IMR-90 (cell line): ENCODE measurements around the gene DBT. TPM values are rescaled to one million over a fixed set of nuclear protein-coding genes. Genes with fewer than 3 reads are reported as not detected.

Source experiments
- ATAC-seq: fragments of 200-7000 bp; cut with Tn5 transposase; 2 replicates; pipeline ENCODE4 v1.9.1; 2020; ENCODE audit warnings: low read depth, mild to moderate bottlenecking, moderate library complexity
- BruUV-seq: library from RNA; stranded (reverse); fragments of 400-500 nt; replicated peaks from 2 replicates; lab custom pipeline; 2021; lab: Mats Ljungman, UMichigan
- CTCF ChIA-PET: fragments of 300-600 bp; formaldehyde crosslinking; extraction: SDS; loops from one replicate; lab custom pipeline; 2021; ENCODE audit warnings: antibody characterized with exemption; lab: Yijun Ruan, JAX
- POLR2A ChIA-PET: fragments of 300-600 bp; sonication (Branson Sonifier 250); formaldehyde crosslinking; loops from one replicate; lab custom pipeline; 2022; ENCODE audit warnings: antibody characterized with exemption; ENCODE audit not compliant: unreplicated experiment; lab: Charles Lee
- DNase-seq: peaks from one replicate; pipeline ENCODE4 v3.0.0; 2013
- H2AFZ ChIP-seq: replicated peaks from 2 replicates; pipeline ENCODE3; 2013; ENCODE audit warnings: low read length, mild to moderate bottlenecking; ENCODE audit not compliant: poor library complexity
- H2AK5ac ChIP-seq: 2 replicates; pipeline ENCODE4 v1.6.1; 2013; ENCODE audit warnings: low read depth, low read length, inconsistent platforms
- H2AK9ac ChIP-seq: replicated peaks from 2 replicates; pipeline ENCODE3; 2013; ENCODE audit warnings: mild to moderate bottlenecking, low read depth, low read length, moderate library complexity; ENCODE audit not compliant: poor library complexity
- H2BK120ac ChIP-seq: 2 replicates; pipeline ENCODE4 v1.6.1; 2013; ENCODE audit warnings: low read depth, low read length, inconsistent platforms
- H2BK15ac ChIP-seq: 3 replicates; pipeline ENCODE4 v1.6.1; 2013; ENCODE audit warnings: low read depth, low read length, inconsistent platforms
- H2BK20ac ChIP-seq: 2 replicates; pipeline ENCODE4 v1.6.1; 2013; ENCODE audit warnings: low read depth, mild to moderate bottlenecking, inconsistent platforms, low read length, moderate library complexity
- H2BK5ac ChIP-seq: 2 replicates; pipeline ENCODE4 v1.6.1; 2013; ENCODE audit warnings: mild to moderate bottlenecking, low read depth, low read length, inconsistent platforms; ENCODE audit not compliant: poor library complexity, severe bottlenecking
- H3K14ac ChIP-seq: replicated peaks from 2 replicates; pipeline ENCODE4 v1.6.1; 2013; ENCODE audit warnings: low read depth, low read length, inconsistent platforms
- H3K18ac ChIP-seq: 2 replicates; pipeline ENCODE4 v1.6.1; 2013; ENCODE audit warnings: low read depth, low read length, control low read depth
- H3K23ac ChIP-seq: 2 replicates; pipeline ENCODE4 v1.6.1; 2013; ENCODE audit warnings: low read depth, low read length, inconsistent platforms
- H3K27ac ChIP-seq: 2 replicates; pipeline ENCODE4 v1.5.1; 2013; ENCODE audit warnings: mild to moderate bottlenecking, control low read depth, low read length; ENCODE audit not compliant: insufficient read depth
- H3K27me3 ChIP-seq: 2 replicates; pipeline ENCODE4 v1.6.1; 2013; ENCODE audit warnings: low read length; ENCODE audit not compliant: control insufficient read depth, insufficient read depth
- H3K36me3 ChIP-seq: 2 replicates; pipeline ENCODE4 v1.6.1; 2013; ENCODE audit warnings: low read length, mixed read lengths; ENCODE audit not compliant: control insufficient read depth, insufficient read depth
- H3K4ac ChIP-seq: 2 replicates; pipeline ENCODE4 v1.6.1; 2013; ENCODE audit warnings: low read depth, low read length, inconsistent platforms
- H3K4me1 ChIP-seq: 2 replicates; pipeline ENCODE4 v1.6.1; 2013; ENCODE audit warnings: low read length, mixed read lengths; ENCODE audit not compliant: control insufficient read depth, insufficient read depth
- H3K4me2 ChIP-seq: 2 replicates; pipeline ENCODE4 v1.6.1; 2013; ENCODE audit warnings: low read depth, mild to moderate bottlenecking, control low read depth, low read length, moderate library complexity
- H3K4me3 ChIP-seq: 2 replicates; pipeline ENCODE4 v1.5.1; 2013; ENCODE audit warnings: low read depth, mild to moderate bottlenecking, control low read depth, low read length, moderate library complexity; ENCODE audit not compliant: insufficient read depth
- H3K56ac ChIP-seq: 2 replicates; pipeline ENCODE4 v1.6.1; 2013; ENCODE audit warnings: low read length, inconsistent platforms; ENCODE audit not compliant: insufficient read depth; ENCODE audit errors: extremely low read depth
- H3K79me1 ChIP-seq, 2 experiments: 2 replicates each; pipeline ENCODE4 v1.6.1; 2013; ENCODE audit warnings: low read length in 2 of 2, inconsistent platforms in 1 of 2, low read depth in 1 of 2
- H3K9ac ChIP-seq: 2 replicates; pipeline ENCODE4 v1.6.1; 2013; ENCODE audit warnings: low read depth, low read length, control low read depth
- H3K9me1 ChIP-seq: 2 replicates; pipeline ENCODE4 v1.6.1; 2013; ENCODE audit warnings: low read length, inconsistent platforms; ENCODE audit not compliant: insufficient read depth
- H3K9me3 ChIP-seq: 2 replicates; pipeline ENCODE4 v1.6.1; 2013; ENCODE audit warnings: low read length; ENCODE audit not compliant: control insufficient read depth, insufficient read depth
- H4K20me1 ChIP-seq: 2 replicates; pipeline ENCODE4 v1.6.1; 2013; ENCODE audit warnings: low read length, inconsistent platforms; ENCODE audit not compliant: insufficient read depth
- H4K5ac ChIP-seq: 2 replicates; pipeline ENCODE4 v1.6.1; 2013; ENCODE audit warnings: mild to moderate bottlenecking, low read depth, low read length, control low read depth
- H4K8ac ChIP-seq, 2 experiments: 2 replicates each; pipeline ENCODE4 v1.6.1; 2013; ENCODE audit warnings: low read depth in 2 of 2, low read length in 2 of 2, control low read depth in 1 of 2, inconsistent platforms in 1 of 2
- H4K91ac ChIP-seq: 2 replicates; pipeline ENCODE4 v1.6.1; 2013; ENCODE audit warnings: low read depth, low read length, inconsistent platforms; ENCODE audit not compliant: insufficient read depth
- CHD1 ChIP-seq: IDR thresholded peaks from 2 replicates; pipeline ENCODE4 v1.6.1; 2012; ENCODE audit warnings: low read depth, low read length, improper control_type of control experiment
- CTCF ChIP-seq: conservative IDR thresholded peaks from 2 replicates; pipeline ENCODE4 v1.5.1; 2012; ENCODE audit warnings: mild to moderate bottlenecking, low read depth, low read length, improper control_type of control experiment
- ELK1 ChIP-seq: fragments of 150-350 bp; IDR thresholded peaks from 2 replicates; pipeline ENCODE4 v1.6.1; 2016; ENCODE audit warnings: low read depth, mild to moderate bottlenecking, low read length, moderate library complexity, borderline replicate concordance
- FOS ChIP-seq: fragments of 150-350 bp; IDR thresholded peaks from 2 replicates; pipeline ENCODE4 v1.6.1; 2016; ENCODE audit warnings: low read depth, low read length
- MAZ ChIP-seq: IDR thresholded peaks from 2 replicates; pipeline ENCODE4 v1.6.1; 2012; ENCODE audit warnings: low read depth, mild to moderate bottlenecking, low read length, improper control_type of control experiment, moderate library complexity, borderline replicate concordance
- MXI1 ChIP-seq: IDR thresholded peaks from 2 replicates; pipeline ENCODE4 v1.6.1; 2012; ENCODE audit warnings: low read depth, mild to moderate bottlenecking, low read length, moderate library complexity, borderline replicate concordance
- NFE2L2 ChIP-seq: fragments of 150-350 bp; IDR thresholded peaks from 2 replicates; pipeline ENCODE4 v1.6.1; 2016; ENCODE audit warnings: low read depth, mild to moderate bottlenecking, low read length
- RAD21 ChIP-seq: IDR thresholded peaks from 2 replicates; pipeline ENCODE4 v1.6.1; 2012; ENCODE audit warnings: low read length, improper control_type of control experiment
- RFX5 ChIP-seq: IDR thresholded peaks from 2 replicates; pipeline ENCODE4 v1.8.0; 2012; ENCODE audit warnings: low read depth, mild to moderate bottlenecking, low read length, moderate library complexity
- USF2 ChIP-seq: fragments of 150-350 bp; IDR thresholded peaks from 2 replicates; pipeline ENCODE4 v1.6.1; 2017; ENCODE audit warnings: mild to moderate bottlenecking, antibody characterized with exemption, low read length, low read depth
- WGBS, 2 experiments: methylation state at CpG; one replicate each; pipeline versions ENCODE4 v1.1.5 to v1.1.7; 2013; ENCODE audit warnings: missing lambda C conversion rate in 2 of 2; ENCODE audit not compliant: insufficient read length in 1 of 2; ENCODE audit errors: extremely low coverage in 2 of 2; 5-methylcytosine and 5-hydroxymethylcytosine counted together
- dilution Hi-C: fragments of 300-500 bp; cut with HindIII; formaldehyde crosslinking; loops from one replicate; pipeline ENCODE4 v1.14.3; 2018; ENCODE audit warnings: low sequenced_read_pairs; ENCODE audit not compliant: unreplicated experiment
- in situ Hi-C: fragments of 300-500 bp; cut with MboI; formaldehyde crosslinking; loops from 3 replicates; pipeline ENCODE4 v1.14.3; 2019; ENCODE audit warnings: low sequenced_read_pairs, inconsistent platforms, mixed read lengths
- intact Hi-C: fragments of 100-400 bp; cut with micrococcal nuclease; formaldehyde crosslinking; loops from 2 replicates; pipeline ENCODE4 v1.10.0; 2022
- polyA plus RNA-seq, 3 experiments: library from polyadenylated mRNA; depleted of rRNA; stranded (reverse); fragments of >200 nt; gene quantifications; 2 replicates each; pipeline ENCODE4 v1.2.3, GENCODE V29; 2012; ENCODE audit warnings: low replicate concordance in 1 of 3
- total RNA-seq: library from RNA; depleted of rRNA; stranded (reverse); fragments of >200 nt; gene quantifications from 2 replicates; pipeline ENCODE4 v1.2.3, GENCODE V29; 2012

Gene DBT
- total and polyA plus RNA-seq, 2 of the 4 experiments (the other 2 are of a cell fraction) = 3.4 to 3.8 TPM

- Histone ChIP-seq H3K23ac (no peak overlapping the region), H3K27ac (no peak overlapping the region), H3K4ac (no peak overlapping the region), H2BK15ac (no peak overlapping the region), H3K4me3 (no peak overlapping the region), H3K79me1 (peaks cover 0 to 10% of the 10 kb centered on the region in 2 experiments; a peak in 2 of 4 replicates), H3K9ac (no peak overlapping the region), H3K9me3 (no peaks in the 10 kb centered on the region), H2BK120ac (no peak overlapping the region), H3K56ac (no peak overlapping the region), H4K20me1 (no peaks in the 10 kb centered on the region), H4K91ac (no peak overlapping the region), H4K8ac (no peak overlapping the region), H2AK9ac (no peak overlapping the region), H2BK20ac (no peak overlapping the region), H2AK5ac (no peak overlapping the region), H3K14ac (no peak overlapping the region), H2AFZ (no peak overlapping the region), H3K9me1 (peaks cover 6% of the 10 kb centered on the region; the same call in 1 of the 2 replicates), H3K4me1 (no peaks in the 10 kb centered on the region), H3K36me3 (peaks cover 18% of the 10 kb centered on the region), H2BK5ac (no peak overlapping the region), H3K4me2 (no peak overlapping the region), H3K27me3 (no peaks in the 10 kb centered on the region), H3K18ac (no peak overlapping the region), H4K5ac (no peak overlapping the region)
- TF ChIP-seq RAD21 (no peak), MXI1 (no peak), MAZ (no peak), FOS (no peak), CHD1 (no peak), ELK1 (no peak), CTCF (no peak), NFE2L2 (no peak), RFX5 (no peak), USF2 (no peak)
- BruUV-seq = no TSS peak
- in situ Hi-C loops = no loop called here
- POLR2A ChIA-PET = no interaction called here
- ATAC-seq = no peak
- no CpG with 5 or more reads among the region's 1 CpG for WGBS, 2 experiments
- CTCF ChIA-PET = no interaction called here
- DNase-seq = no peak
- intact Hi-C loops = loop anchor here (10.0 kb wide), 1 partner anchor 90 kb away; no protein-coding TSS in a partner anchor
- dilution Hi-C loops = no loop called here
These were observed 15.2 kb downstream of the DBT start for GRCh38 chr1:100234432-100234831.
